HL-60 (cell line): ENCODE results near the gene INPP4B.

Experiments
- DNase-seq, 2 experiments: peaks; one replicate each; pipeline ENCODE4 v3.0.0-alpha.2; 2010 to 2020; ENCODE audit warnings: low read depth in 1 of 2, low spot score in 1 of 2
- H3K27ac ChIP-seq: fragments of 250-450 bp; sonication (Bioruptor Pico); replicated peaks from 2 replicates; pipeline ENCODE4 v1.5.1; 2020; ENCODE audit warnings: mild to moderate bottlenecking, moderate library complexity
- H3K27me3 ChIP-seq: fragments of 250-450 bp; sonication (Bioruptor Pico); 2 replicates; pipeline ENCODE4 v1.5.1; 2021; ENCODE audit warnings: mild to moderate bottlenecking, moderate library complexity; ENCODE audit not compliant: insufficient read depth, poor library complexity, severe bottlenecking
- H3K4me3 ChIP-seq: replicated peaks from 2 replicates; pipeline ENCODE4 v1.5.1; 2011; ENCODE audit warnings: mild to moderate bottlenecking, control low read depth, low read length; ENCODE audit not compliant: insufficient read depth
- CTCF ChIP-seq: IDR thresholded peaks from one replicate; pipeline ENCODE4 v1.5.1; 2011; ENCODE audit warnings: low read length, control low read depth, inconsistent platforms; ENCODE audit not compliant: insufficient read depth
- GABPA ChIP-seq: IDR thresholded peaks from 2 replicates; pipeline ENCODE4 v1.6.1; 2012; ENCODE audit warnings: low read depth
- POLR2AphosphoS5 ChIP-seq: IDR thresholded peaks from 2 replicates; pipeline ENCODE4 v1.6.1; 2012; ENCODE audit warnings: low read depth
- REST ChIP-seq: IDR thresholded peaks from 2 replicates; pipeline ENCODE4 v1.6.1; 2012; ENCODE audit warnings: low read depth; ENCODE audit not compliant: insufficient replicate concordance
- SPI1 ChIP-seq: IDR thresholded peaks from 2 replicates; pipeline ENCODE4 v1.6.1; 2012; ENCODE audit warnings: low read depth, mild to moderate bottlenecking, borderline replicate concordance

INPP4B gene

GRCh38 chr4:142683503-142683902, 162.6 kb downstream of the INPP4B start:
- Histone ChIP-seq H3K4me3 (no peak overlapping the region), H3K27me3 (no peaks in the 10 kb centered on the region), H3K27ac (no peak overlapping the region)
- DNase-seq: no peak
- TF ChIP-seq REST (no peak), CTCF (no peak), GABPA (no peak), POLR2AphosphoS5 (no peak), SPI1 (no peak)

- Histone ChIP-seq H3K4me3 (no peak overlapping the region), H3K27me3 (no peaks in the 10 kb centered on the region), H3K27ac (no peak overlapping the region)
- TF ChIP-seq GABPA (no peak), CTCF (no peak), SPI1 (no peak), POLR2AphosphoS5 (no peak), REST (no peak)
- no peak for DNase-seq
Measured at GRCh38 chr4:142671516-142671915, 174.6 kb downstream of the INPP4B start.

- Histone ChIP-seq H3K27me3 (no peaks in the 10 kb centered on the region), H3K27ac (no peak overlapping the region), H3K4me3 (no peak overlapping the region)
- DNase-seq: no peak
- no peak for TF ChIP-seq CTCF
- no peak for TF ChIP-seq REST
- no peak for TF ChIP-seq POLR2AphosphoS5
- no peak for TF ChIP-seq SPI1
- TF ChIP-seq GABPA: no peak
Measured at GRCh38 chr4:142663828-142664227, 182.3 kb downstream of the INPP4B start.
